Small intestine (tissue), 7 donors: ENCODE data around the gene ADGRD1. TPM values are rescaled to one million over a fixed set of nuclear protein-coding genes. Genes with fewer than 3 reads are reported as not detected.

ENCODE experiments used
- DNase-seq, 2 donors: peaks; one replicate each; pipeline versions ENCODE4 v3.0.0 to v3.0.0-alpha.2; 2013
- FAIRE-seq: peaks from 2 replicates; lab custom pipeline; 2012; peaks lifted over from hg19 to GRCh38; lab: Jason Lieb, UNC
- H3K27ac ChIP-seq, 3 donors: one replicate each; pipeline ENCODE4 v1.5.1; 2013; ENCODE audit warnings: low read length in 2 of 3, mild to moderate bottlenecking in 2 of 3, control low read depth in 1 of 3, inconsistent platforms in 1 of 3, low read depth in 1 of 3, moderate library complexity in 1 of 3
- H3K27me3 ChIP-seq, 3 donors: one replicate each; pipeline ENCODE4 v1.6.1; 2013; ENCODE audit warnings: low read length in 3 of 3, inconsistent platforms in 1 of 3; ENCODE audit not compliant: control insufficient read depth in 3 of 3, insufficient read depth in 3 of 3
- H3K36me3 ChIP-seq, 3 donors: one replicate each; pipeline ENCODE4 v1.6.1; 2013; ENCODE audit warnings: low read length in 3 of 3, inconsistent platforms in 1 of 3, low read depth in 1 of 3, mild to moderate bottlenecking in 1 of 3, moderate library complexity in 1 of 3; ENCODE audit not compliant: control insufficient read depth in 3 of 3, insufficient read depth in 2 of 3
- H3K4me1 ChIP-seq, 3 donors: one replicate each; pipeline ENCODE4 v1.6.1; 2013; ENCODE audit warnings: low read length in 2 of 3, inconsistent platforms in 1 of 3, low read depth in 1 of 3, mild to moderate bottlenecking in 1 of 3, moderate library complexity in 1 of 3; ENCODE audit not compliant: control insufficient read depth in 3 of 3, insufficient read depth in 2 of 3
- H3K4me3 ChIP-seq, 3 donors: one replicate each; pipeline ENCODE4 v1.5.1; 2013; ENCODE audit warnings: low read length in 3 of 3, control low read depth in 1 of 3, inconsistent platforms in 1 of 3, low read depth in 1 of 3, mild to moderate bottlenecking in 1 of 3, moderate library complexity in 1 of 3
- H3K9me3 ChIP-seq, 2 donors: one replicate each; pipeline ENCODE4 v1.6.1; 2013; ENCODE audit warnings: low read depth in 1 of 2, low read length in 1 of 2; ENCODE audit not compliant: control insufficient read depth in 2 of 2, insufficient read depth in 1 of 2
- WGBS, 3 donors: extraction: QIAGEN DNeasy Blood & Tissue Kit; methylation state at CpG; one replicate each; pipeline ENCODE4 v1.1.7; 2013; 5-methylcytosine and 5-hydroxymethylcytosine counted together
- polyA plus RNA-seq, 4 donors: library from polyadenylated mRNA; stranded (reverse) in 3 of 4; unstranded in 1 of 4; fragments of 200-250 nt in 3 of 4; fragments of 120-200 nt in 1 of 4; gene quantifications; one replicate each; pipeline versions ENCODE4 v1.2.1 to v1.2.3, GENCODE V29; 2013
- donor health status: healthy with polysubstance abuse.
- donor health status: control.
- donor health status: control.
- donor health status: Bipolar disorder and iron deficiency.
- donor health status: healthy.

ADGRD1 gene
- polyA plus RNA-seq, 4 donors = 0.54 to 87.7 (median 9.3) TPM; not detected in 1

DNA sequence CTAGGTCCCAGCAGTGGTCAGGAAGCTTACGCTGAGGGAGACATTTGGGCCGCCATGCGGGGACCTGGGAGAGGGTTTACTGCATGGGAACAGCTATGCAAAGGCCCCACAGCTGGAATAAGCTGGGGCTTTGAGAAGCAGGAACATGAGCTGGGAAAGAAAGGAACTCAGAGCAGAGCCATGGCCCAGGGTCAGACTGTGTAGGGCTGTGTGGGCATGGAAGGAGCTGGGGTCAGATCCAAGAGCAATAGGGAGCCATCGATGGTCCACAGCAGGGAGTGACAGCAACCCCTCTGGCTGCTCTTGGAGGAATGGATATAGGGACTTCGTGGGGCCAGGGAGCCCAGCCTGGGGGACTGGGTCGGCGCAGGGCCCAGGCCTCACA is 151.6 kb downstream of the ADGRD1 start:
- Histone ChIP-seq H3K27ac (no peak overlapping the region), H3K27me3 (peaks cover 0 to 4% (median 0%) of the 10 kb centered on the region in 3 donors), H3K9me3 (peaks cover 0 to 4% of the 10 kb centered on the region in 2 donors), H3K4me1 (no peaks in the 10 kb centered on the region), H3K4me3 (no peak overlapping the region), H3K36me3 (peaks cover 0 to 51% (median 0%) of the 10 kb centered on the region in 3 donors)
- WGBS, 3 donors = 92 to 96% (median 93%) methylated on average over 7 of the region's 7 CpGs
- FAIRE-seq = no peak
- no peak for DNase-seq

DNA sequence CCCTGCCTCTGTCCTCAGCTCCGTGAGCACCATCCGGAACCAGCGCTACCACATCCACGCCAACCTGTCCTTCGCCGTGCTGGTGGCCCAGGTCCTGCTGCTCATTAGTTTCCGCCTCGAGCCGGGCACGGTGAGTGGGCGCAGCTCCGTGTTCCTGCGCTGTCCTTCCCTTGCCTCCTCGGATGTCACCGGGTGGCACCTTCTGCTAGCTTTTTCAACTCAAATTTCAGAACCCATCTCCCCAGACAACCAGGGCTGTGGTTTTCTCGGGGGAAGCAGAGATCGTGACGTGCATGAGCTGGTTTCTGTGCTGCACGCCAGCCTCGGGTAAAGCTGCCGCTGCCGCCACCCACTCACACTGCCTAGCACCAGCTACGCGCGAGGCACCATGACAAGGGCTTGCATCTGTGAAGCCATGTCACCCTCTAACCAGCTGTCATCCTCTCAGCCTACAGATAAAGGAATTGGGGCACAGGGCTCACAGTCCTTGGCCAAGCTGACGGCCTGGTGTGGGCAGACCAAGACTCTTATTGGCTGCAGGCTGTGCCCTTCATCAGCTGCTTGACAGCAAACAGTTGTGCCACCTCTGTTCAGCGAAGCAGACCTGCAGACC is 152.1 kb downstream of the ADGRD1 start:
- H3K27ac ChIP-seq = no peak overlapping the region
- H3K9me3 ChIP-seq = peaks cover 0 to 4% of the 10 kb centered on the region in 2 donors
- no peak for DNase-seq
- FAIRE-seq = no peak
- WGBS, 3 donors = 77 to 83% (median 79%) methylated on average over 27 of the region's 27 CpGs
- peaks cover 0 to 50% (median 0%) of the 10 kb centered on the region in 3 donors for H3K36me3 ChIP-seq
- no peaks in the 10 kb centered on the region for H3K4me1 ChIP-seq
- peaks cover 0 to 4% (median 0%) of the 10 kb centered on the region in 3 donors for H3K27me3 ChIP-seq
- H3K4me3 ChIP-seq = no peak overlapping the region

DNA sequence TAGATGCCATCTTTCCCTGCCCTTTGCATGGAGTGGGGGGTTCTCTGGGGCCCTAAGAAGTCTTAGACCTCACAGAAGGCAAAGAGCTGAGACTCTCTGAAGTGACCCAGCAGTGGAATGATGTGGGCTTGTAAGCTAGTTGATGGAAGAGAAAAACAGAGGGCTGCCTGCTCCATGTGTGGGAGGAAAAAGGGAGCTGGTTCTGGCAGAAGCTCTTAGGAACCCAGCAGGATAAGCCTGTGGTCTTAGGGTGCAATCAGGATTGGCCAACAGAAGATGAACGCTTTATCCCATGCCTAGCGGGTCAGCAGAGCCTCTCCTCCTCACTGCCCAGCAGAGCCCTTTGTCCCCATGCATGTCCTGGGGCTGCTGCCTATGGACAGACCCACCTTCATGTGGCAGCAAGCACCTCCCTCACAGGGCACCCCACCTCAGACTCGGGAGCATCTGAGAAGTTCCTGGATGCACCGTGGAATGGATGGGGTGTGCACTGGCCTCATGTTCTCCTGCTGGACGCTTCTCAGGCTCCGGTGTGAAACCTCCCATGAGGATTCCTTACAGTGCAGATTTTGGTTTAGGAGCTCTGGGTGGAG is 152.7 kb downstream of the ADGRD1 start:
- peaks cover 0 to 52% (median 0%) of the 10 kb centered on the region in 3 donors for H3K36me3 ChIP-seq
- no peak for DNase-seq
- H3K27ac ChIP-seq = no peak overlapping the region
- FAIRE-seq = no peak
- H3K9me3 ChIP-seq = peaks cover 0 to 4% of the 10 kb centered on the region in 2 donors
- 80 to 88% (median 88%) methylated on average over 6 of the region's 6 CpGs for WGBS, 3 donors
- peaks cover 0 to 4% (median 0%) of the 10 kb centered on the region in 3 donors for H3K27me3 ChIP-seq
- no peak overlapping the region for H3K4me3 ChIP-seq
- no peaks in the 10 kb centered on the region for H3K4me1 ChIP-seq

DNA sequence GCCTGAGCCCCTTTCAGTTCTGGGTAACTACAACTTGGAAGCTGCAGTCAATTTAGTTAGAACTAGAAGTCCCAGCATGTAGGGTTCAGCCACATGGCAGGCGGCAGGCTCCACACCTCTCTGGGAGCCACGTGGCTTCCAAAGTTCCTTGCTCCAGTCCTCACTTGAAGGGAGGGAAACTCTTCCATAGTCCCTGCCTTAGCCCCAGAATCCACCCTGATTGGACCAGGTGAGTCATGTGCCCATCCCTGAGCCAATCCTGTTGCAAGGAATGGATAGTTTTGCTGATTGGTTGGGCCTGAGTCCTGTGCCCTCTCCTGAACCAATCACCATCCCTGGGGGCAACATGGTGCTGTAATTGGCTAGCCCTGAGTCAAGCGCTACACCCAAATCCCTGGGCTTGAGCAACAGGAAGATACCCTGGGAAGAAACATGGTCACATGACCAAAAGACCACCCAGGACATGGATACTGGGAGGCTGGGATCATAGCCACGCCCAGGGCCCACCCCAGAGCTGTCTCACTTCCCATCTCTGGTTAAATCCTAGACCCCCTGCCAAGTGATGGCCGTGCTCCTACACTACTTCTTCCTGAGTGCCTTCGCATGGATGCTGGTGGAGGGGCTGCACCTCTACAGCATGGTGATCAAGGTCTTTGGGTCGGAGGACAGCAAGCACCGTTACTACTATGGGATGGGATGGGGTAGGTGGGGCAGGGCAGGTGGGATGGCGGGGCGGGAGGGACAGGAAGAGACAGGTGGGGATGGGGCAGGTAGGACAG is 154.7 kb downstream of the ADGRD1 start:
- peaks cover 0 to 4% of the 10 kb centered on the region in 2 donors for H3K9me3 ChIP-seq
- FAIRE-seq = no peak
- H3K36me3 ChIP-seq = peaks cover 0 to 48% (median 0%) of the 10 kb centered on the region in 3 donors
- H3K27me3 ChIP-seq = peaks cover 0 to 4% (median 0%) of the 10 kb centered on the region in 3 donors
- no peak overlapping the region for H3K27ac ChIP-seq
- no peak overlapping the region for H3K4me3 ChIP-seq
- WGBS, 3 donors = 84 to 91% (median 86%) methylated on average over 9 to 10 of the region's 10 CpGs
- no peak for DNase-seq
- peaks cover 0 to 10% (median 0%) of the 10 kb centered on the region in 3 donors for H3K4me1 ChIP-seq

DNA sequence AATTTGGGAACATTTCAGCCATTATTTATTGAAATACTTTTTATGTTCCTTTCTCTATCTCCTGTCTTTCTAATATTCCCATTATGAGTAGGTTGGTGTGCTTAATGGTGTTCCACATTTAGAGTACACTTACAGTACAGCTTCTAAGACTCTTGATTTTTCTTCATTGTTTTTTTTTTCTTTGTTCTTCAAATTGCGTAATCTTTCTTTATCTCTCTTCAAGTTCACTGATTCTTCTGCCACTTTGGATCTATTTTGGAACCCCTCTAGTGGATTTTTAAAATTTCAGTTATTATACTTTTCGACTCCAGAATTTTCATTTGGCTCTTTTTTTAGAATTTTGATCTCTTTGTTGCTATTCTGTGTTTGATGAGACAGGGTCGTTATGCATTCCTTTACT is 157.7 kb downstream of the ADGRD1 start:
- DNase-seq (no peak), FAIRE-seq (no peak)
- peaks cover 0 to 12% (median 0%) of the 10 kb centered on the region in 3 donors for H3K4me1 ChIP-seq
- H3K4me3 ChIP-seq = no peak overlapping the region
- H3K27me3 ChIP-seq = peaks cover 0 to 2% (median 0%) of the 10 kb centered on the region in 3 donors
- peaks cover 0 to 4% of the 10 kb centered on the region in 2 donors for H3K9me3 ChIP-seq
- 84 to 89% (median 88%) methylated on average over 3 of the region's 3 CpGs for WGBS, 3 donors
- no peak overlapping the region for H3K27ac ChIP-seq
- peaks cover 0 to 46% (median 0%) of the 10 kb centered on the region in 3 donors for H3K36me3 ChIP-seq

DNA sequence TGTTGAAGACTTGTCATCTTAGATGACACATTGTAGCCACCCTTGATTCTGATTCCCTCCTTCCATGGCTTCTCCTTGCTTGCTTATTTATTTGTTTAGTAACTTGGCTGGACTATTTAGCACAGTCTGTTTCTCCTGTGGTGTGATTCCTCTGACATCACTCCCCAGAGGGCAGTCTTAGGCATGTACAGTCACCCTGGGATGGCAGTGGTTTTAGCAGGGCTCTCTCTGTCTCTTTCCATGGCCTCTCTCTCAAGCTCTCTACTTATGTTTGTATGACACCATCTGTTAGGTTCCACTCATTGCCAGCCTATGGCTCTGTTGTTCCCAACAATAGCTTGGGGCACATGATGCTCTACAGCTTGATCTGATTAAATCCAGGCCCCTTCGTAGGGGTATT is 158.3 kb downstream of the ADGRD1 start:
- peaks cover 0 to 4% of the 10 kb centered on the region in 2 donors for H3K9me3 ChIP-seq
- DNase-seq = no peak
- WGBS, 3 donors = 70 to 84% (median 83%) methylated on average over 1 of the region's 1 CpG
- no peak overlapping the region for H3K4me3 ChIP-seq
- peaks cover 0 to 12% (median 0%) of the 10 kb centered on the region in 3 donors for H3K4me1 ChIP-seq
- no peak for FAIRE-seq
- H3K27ac ChIP-seq = peak overlapping the region in 1 of 3 donors; percentile 56
- no peaks in the 10 kb centered on the region for H3K27me3 ChIP-seq
- H3K36me3 ChIP-seq = peaks cover 0 to 40% (median 0%) of the 10 kb centered on the region in 3 donors

DNA sequence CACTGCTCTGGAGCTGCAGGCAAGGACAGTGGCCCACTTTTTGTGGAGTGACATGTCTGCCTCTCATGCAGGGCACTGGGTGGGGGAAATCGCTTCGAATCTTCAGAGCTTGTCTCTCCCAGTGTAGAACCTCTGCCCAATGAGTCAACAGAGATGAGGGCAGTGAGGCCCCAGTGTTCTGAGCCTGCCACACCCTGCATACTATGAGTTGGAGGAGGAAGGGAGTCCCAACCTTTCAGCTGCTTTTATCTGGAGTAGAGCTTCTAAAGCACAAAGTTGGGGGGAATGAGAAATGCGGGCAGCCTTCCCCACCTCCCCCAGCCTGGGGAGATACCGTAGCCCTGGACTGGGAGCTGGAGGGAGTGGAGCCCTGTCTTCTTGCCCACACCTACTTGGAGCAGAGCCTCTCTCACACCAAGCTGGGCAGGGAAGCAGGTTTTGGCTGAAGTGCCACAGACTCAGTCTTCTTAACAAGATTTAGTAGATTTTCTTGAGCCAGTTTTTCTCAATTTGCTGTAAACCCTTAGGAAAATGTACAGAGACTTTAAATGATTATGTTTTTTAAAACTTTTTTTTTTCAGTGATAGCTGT is 159.1 kb downstream of the ADGRD1 start:
- DNase-seq (peak in 1 of 2 donors; percentile 72), FAIRE-seq (no peak)
- peaks cover 0 to 12% (median 0%) of the 10 kb centered on the region in 3 donors for H3K4me1 ChIP-seq
- H3K27me3 ChIP-seq = no peaks in the 10 kb centered on the region
- no peak overlapping the region for H3K4me3 ChIP-seq
- H3K36me3 ChIP-seq = peaks cover 0 to 38% (median 0%) of the 10 kb centered on the region in 3 donors
- peak overlapping the region in 1 of 3 donors; percentile 56 for H3K27ac ChIP-seq
- H3K9me3 ChIP-seq = peaks cover 0 to 4% of the 10 kb centered on the region in 2 donors
- 44 to 64% (median 44%) methylated on average over 4 of the region's 4 CpGs for WGBS, 3 donors
